Measurements from ENCODE around the gene MARCKS.
"Not testable (repeated sequence)": the region's sequence is repeated elsewhere in the genome, so short reads cannot be mapped to it uniquely, and the experiment has no call there.

Gene MARCKS

DNA sequence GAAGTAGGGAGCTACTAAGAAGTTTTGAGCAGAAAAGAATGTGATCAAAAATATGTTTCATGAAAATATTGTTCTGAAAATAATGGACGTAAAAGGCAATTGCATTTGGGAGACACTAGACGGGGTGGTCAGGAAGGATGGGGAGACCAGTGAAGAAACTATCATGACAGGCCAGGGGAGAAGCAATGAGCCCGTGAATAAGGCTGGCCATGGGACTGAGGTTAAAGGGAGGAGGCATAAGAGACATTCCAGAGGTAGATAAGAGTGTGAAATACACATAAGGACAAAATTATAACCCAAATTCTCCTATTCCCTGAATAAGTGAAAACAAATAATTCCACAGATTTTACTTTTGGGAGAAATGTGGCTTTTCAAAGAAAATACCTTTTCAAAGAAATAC is 51.7 kb downstream of the MARCKS start:
- Histone ChIP-seq H2AFZ (ENCODE audit: low read depth, low read length) (no peak overlapping the region), H3K27me3 (ENCODE audit: insufficient read depth, low read length) (no peaks in the 10 kb centered on the region), H3K36me3 (ENCODE audit: insufficient read depth, low read length) (no peaks in the 10 kb centered on the region), H3K9me3 (ENCODE audit: low read length) (peaks cover 5% of the 10 kb centered on the region), H3K4me1 (ENCODE audit: insufficient read depth, low read length) (peaks cover 7% of the 10 kb centered on the region), H3K4me3 (ENCODE audit: low read length) (no peak overlapping the region)

DNA sequence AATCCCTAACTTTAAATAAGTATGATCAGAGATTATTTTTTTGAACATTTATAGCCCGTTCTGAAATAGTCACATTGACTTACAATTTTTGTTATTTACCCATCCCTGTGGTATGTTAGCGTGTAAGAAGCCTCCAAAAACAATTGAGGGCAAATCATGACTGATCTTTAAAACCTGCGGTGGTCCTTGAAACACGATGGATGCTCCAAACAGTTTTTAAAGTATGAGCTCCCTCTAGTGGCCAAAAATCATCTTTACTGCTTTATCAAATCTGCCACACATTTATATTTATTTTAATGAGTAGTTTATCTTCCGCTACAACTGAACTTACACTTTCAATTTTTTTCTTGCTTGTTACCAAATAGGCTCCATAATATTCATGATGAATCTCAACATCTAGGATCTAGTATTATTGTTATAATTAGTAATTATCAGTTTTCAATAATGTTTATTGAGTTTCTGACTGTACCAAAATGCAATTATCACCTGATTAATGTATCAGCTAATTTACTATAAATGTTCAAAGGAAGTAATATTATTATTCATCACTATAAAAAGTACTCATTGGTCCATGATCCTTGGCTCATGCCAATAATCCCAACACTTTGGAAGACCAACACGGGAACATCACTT is 52.2 kb downstream of the MARCKS start:
- Histone ChIP-seq H3K36me3 (ENCODE audit: insufficient read depth, low read length) (no peaks in the 10 kb centered on the region), H3K4me3 (ENCODE audit: low read length) (no peak overlapping the region)

DNA sequence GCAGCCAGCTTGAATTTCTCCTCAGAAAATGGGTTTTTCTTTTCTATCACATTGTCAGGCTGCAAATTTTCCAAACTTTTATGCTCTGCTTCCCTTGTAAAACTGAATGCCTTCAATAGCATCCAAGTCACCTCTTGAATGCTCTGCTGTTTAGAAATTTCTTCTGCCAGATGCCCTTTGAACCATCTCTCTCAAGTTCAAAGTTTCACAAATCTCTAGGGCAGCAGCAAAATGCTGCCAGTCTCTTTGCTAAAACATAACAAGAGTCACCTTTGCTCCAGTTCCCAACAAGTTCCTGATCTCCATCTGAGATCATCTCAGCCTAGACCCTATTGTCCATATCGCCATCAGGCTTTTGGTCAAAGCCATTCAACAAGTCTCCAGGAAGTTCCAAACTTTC is 53.1 kb downstream of the MARCKS start:
- H3K4me3 ChIP-seq (ENCODE audit: low read length); H3K27me3 ChIP-seq (ENCODE audit: insufficient read depth, low read length); H3K36me3 ChIP-seq (ENCODE audit: insufficient read depth, low read length); H3K9me3 ChIP-seq (ENCODE audit: low read length); H3K4me1 ChIP-seq (ENCODE audit: insufficient read depth, low read length); H2AFZ ChIP-seq (ENCODE audit: low read depth, low read length): not testable (repeated sequence)

More for the DNA sequence above, 52.2 kb downstream of the MARCKS start:
- Histone ChIP-seq H3K27me3 (ENCODE audit: insufficient read depth, low read length) (no peaks in the 10 kb centered on the region), H2AFZ (ENCODE audit: low read depth, low read length) (no peak overlapping the region), H3K4me1 (ENCODE audit: insufficient read depth, low read length) (peaks cover 1% of the 10 kb centered on the region), H3K9me3 (ENCODE audit: low read length) (peaks cover 5% of the 10 kb centered on the region)

All from neuron (in vitro differentiated cells).